Measurements from ENCODE around the gene CFDP1. TPM values are rescaled to one million over a fixed set of nuclear protein-coding genes. Genes with fewer than 3 reads are reported as not detected.

CFDP1 gene
- total RNA-seq, 1 experiment from 2014 or later, result 44.7 TPM

DNA sequence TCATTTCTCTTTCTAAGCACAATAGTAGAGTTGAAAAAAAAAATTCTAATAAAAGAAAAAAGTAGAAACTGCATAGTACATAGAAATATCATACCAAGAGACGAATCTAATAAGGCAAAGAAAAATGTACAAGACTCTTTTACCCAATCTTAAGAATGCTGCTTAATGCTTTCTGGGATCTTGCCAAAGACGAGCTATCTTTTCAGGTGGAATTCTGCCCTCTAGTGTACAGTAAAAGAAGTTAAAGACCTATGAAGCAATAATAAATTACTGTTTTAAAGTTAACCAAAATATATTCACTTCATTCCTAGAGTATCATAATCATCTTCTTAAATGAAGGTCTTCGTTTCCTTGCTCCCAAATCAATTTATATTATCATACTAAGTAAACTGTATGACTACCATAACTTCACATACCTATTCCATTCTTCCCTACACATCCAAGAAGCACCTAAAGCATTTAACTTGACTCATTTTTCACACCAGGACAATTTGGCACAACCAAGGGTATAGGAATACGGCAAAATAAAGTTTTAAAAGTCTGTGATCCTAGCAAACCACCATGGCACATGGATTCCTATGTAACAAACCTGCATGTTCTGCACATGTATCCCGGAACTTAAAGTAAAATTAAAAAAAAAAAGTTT is 47.7 kb downstream of the CFDP1 start:
- DNase-seq (ENCODE audit: unreplicated experiment), result peak; percentile 85
- TF ChIP-seq, protein P1, sequence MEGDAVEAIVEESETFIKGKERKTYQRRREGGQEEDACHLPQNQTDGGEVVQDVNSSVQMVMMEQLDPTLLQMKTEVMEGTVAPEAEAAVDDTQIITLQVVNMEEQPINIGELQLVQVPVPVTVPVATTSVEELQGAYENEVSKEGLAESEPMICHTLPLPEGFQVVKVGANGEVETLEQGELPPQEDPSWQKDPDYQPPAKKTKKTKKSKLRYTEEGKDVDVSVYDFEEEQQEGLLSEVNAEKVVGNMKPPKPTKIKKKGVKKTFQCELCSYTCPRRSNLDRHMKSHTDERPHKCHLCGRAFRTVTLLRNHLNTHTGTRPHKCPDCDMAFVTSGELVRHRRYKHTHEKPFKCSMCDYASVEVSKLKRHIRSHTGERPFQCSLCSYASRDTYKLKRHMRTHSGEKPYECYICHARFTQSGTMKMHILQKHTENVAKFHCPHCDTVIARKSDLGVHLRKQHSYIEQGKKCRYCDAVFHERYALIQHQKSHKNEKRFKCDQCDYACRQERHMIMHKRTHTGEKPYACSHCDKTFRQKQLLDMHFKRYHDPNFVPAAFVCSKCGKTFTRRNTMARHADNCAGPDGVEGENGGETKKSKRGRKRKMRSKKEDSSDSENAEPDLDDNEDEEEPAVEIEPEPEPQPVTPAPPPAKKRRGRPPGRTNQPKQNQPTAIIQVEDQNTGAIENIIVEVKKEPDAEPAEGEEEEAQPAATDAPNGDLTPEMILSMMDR (IDR thresholded peaks at IDR 0.05; ENCODE audit: unreplicated experiment), result peak; percentile 66
- intact Hi-C loops (cut with micrococcal nuclease), result loop anchor here (1.0 to 2.0 kb wide), 5 partner anchors 18 to 186 kb away; no protein-coding TSS in a partner anchor
- peaks cover 30% of the 10 kb centered on the region for H3K36me3 Mint-ChIP-seq (ENCODE audit: insufficient read depth, unreplicated experiment)
- H3K4me1 Mint-ChIP-seq (ENCODE audit: insufficient read depth, unreplicated experiment), result peaks cover 12% of the 10 kb centered on the region
- H3K4me3 Mint-ChIP-seq (ENCODE audit: unreplicated experiment), result no peak overlapping the region
- no peak overlapping the region for H3K27ac Mint-ChIP-seq (ENCODE audit: low read depth, unreplicated experiment)
- no TSS peak for BruUV-seq (replicated peaks)
- H3K9me3 Mint-ChIP-seq (ENCODE audit: unreplicated experiment), result no peaks in the 10 kb centered on the region
- H3K27me3 Mint-ChIP-seq (ENCODE audit: insufficient read depth, unreplicated experiment), result no peaks in the 10 kb centered on the region
- ChIA-PET CTCF (interaction anchor here (0.5 to 8.7 kb wide), 18 partner anchors 9 to 187 kb away, joined by 3 to 106 read pairs (median 4); no protein-coding TSS in a partner anchor), POLR2A (interaction anchor here (0.6 to 1.4 kb wide), 8 partner anchors 9 to 186 kb away, joined by 3 to 33 read pairs (median 4); partner anchors contain the start of gene BCAR1)

DNA sequence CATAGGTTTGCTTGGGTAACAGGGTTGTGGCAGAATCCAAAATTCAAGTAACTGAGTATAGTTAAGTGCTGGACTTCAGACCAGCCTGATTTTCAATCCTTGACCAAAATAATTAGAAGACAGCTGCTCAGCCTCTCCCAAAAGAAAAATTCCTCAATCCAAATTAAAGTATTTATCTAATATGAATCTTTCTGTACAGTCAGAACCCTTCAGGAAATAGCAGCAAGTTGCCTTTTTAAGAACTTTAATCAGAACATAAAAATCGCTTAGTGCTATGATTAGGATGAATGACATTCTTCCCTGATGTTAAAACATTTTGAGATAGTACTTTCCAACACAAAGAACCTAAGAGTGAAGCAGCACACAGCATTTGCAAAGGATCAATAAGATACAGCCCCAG is 50.2 kb downstream of the CFDP1 start:
- ChIA-PET POLR2A (interaction anchor here (0.5 to 2.1 kb wide), 7 partner anchors 11 to 158 kb away, joined by 3 to 17 read pairs (median 3); no protein-coding TSS in a partner anchor), CTCF (interaction anchor here (1.0 to 8.7 kb wide), 4 partner anchors 9 to 150 kb away, joined by 3 to 106 read pairs (median 4); no protein-coding TSS in a partner anchor)
- no peak overlapping the region for H3K4me3 Mint-ChIP-seq (ENCODE audit: unreplicated experiment)
- H3K9me3 Mint-ChIP-seq (ENCODE audit: unreplicated experiment), result no peaks in the 10 kb centered on the region
- TF ChIP-seq, protein P1 (IDR thresholded peaks at IDR 0.05; ENCODE audit: unreplicated experiment), result no peak
- no peak for DNase-seq (ENCODE audit: unreplicated experiment)
- no peaks in the 10 kb centered on the region for H3K27me3 Mint-ChIP-seq (ENCODE audit: insufficient read depth, unreplicated experiment)
- no TSS peak for BruUV-seq (replicated peaks)
- intact Hi-C loops (cut with micrococcal nuclease), result no loop called here
- H3K36me3 Mint-ChIP-seq (ENCODE audit: insufficient read depth, unreplicated experiment), result peaks cover 22% of the 10 kb centered on the region
- peaks cover 24% of the 10 kb centered on the region for H3K4me1 Mint-ChIP-seq (ENCODE audit: insufficient read depth, unreplicated experiment)
- H3K27ac Mint-ChIP-seq (ENCODE audit: low read depth, unreplicated experiment), result no peak overlapping the region

DNA sequence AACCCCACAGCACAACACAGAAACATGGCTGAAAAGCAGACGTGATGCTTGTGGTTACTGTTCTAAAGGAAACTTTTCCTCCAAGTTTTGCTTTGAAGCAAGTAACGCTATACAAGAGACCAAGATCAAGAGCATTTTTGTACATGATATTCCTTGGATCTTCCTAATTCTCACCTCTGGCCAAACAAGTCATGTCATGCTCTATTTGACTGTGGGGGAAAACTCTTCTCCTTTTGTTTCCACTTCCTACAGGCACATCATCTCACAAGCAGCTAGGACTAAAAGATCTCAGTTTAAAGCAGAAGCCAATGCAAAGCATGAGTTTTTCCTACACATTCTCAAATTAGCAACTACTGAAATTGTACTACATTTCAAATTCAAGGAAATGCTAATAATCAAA is 50.7 kb downstream of the CFDP1 start:
- Mint-ChIP-seq H3K27me3 (ENCODE audit: insufficient read depth, unreplicated experiment) (no peaks in the 10 kb centered on the region), H3K27ac (ENCODE audit: low read depth, unreplicated experiment) (no peak overlapping the region), H3K9me3 (ENCODE audit: unreplicated experiment) (no peaks in the 10 kb centered on the region), H3K36me3 (ENCODE audit: insufficient read depth, unreplicated experiment) (peaks cover 27% of the 10 kb centered on the region), H3K4me3 (ENCODE audit: unreplicated experiment) (no peak overlapping the region), H3K4me1 (ENCODE audit: insufficient read depth, unreplicated experiment) (peaks cover 29% of the 10 kb centered on the region)
- intact Hi-C loops (cut with micrococcal nuclease), result no loop called here
- ChIA-PET CTCF (interaction anchor here (1.0 to 8.7 kb wide), 4 partner anchors 9 to 149 kb away, joined by 3 to 106 read pairs (median 4); no protein-coding TSS in a partner anchor), POLR2A (interaction anchor here (0.8 to 2.1 kb wide), 6 partner anchors 10 to 158 kb away, joined by 3 to 17 read pairs (median 4); no protein-coding TSS in a partner anchor)
- no peak for DNase-seq (ENCODE audit: unreplicated experiment)
- TF ChIP-seq, protein P1 (IDR thresholded peaks at IDR 0.05; ENCODE audit: unreplicated experiment), result no peak
- no TSS peak for BruUV-seq (replicated peaks)

DNA sequence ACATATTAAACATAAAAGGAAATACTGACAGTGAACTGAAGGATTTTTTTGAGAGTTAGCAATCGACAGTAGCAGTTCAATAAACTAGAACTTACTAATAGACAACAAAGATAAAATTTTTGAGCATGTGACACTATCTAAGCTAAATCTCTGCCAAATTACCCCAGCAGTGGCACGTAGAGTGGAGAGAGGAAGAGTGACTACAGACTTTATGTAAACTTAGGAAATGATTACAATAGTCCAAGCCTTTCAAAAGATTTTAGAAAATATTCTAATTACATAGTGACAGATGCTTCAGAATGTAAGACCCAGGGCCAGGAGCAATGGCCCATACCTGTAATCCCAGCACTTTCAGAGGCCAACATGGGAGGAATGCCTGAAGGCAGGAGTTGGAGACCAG is 52.4 kb downstream of the CFDP1 start:
- ChIA-PET CTCF (interaction anchor here (0.5 to 8.7 kb wide), 8 partner anchors 9 to 181 kb away, joined by 3 to 106 read pairs (median 3); no protein-coding TSS in a partner anchor), POLR2A (interaction anchor here (4.4 kb wide), 1 partner anchor 130 kb away, joined by 31 read pairs; the partner anchor contains the start of gene BCAR1)
- H3K27me3 Mint-ChIP-seq (ENCODE audit: insufficient read depth, unreplicated experiment), result no peaks in the 10 kb centered on the region
- no peaks in the 10 kb centered on the region for H3K9me3 Mint-ChIP-seq (ENCODE audit: unreplicated experiment)
- H3K4me1 Mint-ChIP-seq (ENCODE audit: insufficient read depth, unreplicated experiment), result peaks cover 42% of the 10 kb centered on the region
- H3K4me3 Mint-ChIP-seq (ENCODE audit: unreplicated experiment), result no peak overlapping the region
- BruUV-seq (replicated peaks), result no TSS peak
- intact Hi-C loops (cut with micrococcal nuclease), result no loop called here
- H3K36me3 Mint-ChIP-seq (ENCODE audit: insufficient read depth, unreplicated experiment), result peaks cover 27% of the 10 kb centered on the region
- no peak overlapping the region for H3K27ac Mint-ChIP-seq (ENCODE audit: low read depth, unreplicated experiment)
- no peak for DNase-seq (ENCODE audit: unreplicated experiment)
- TF ChIP-seq, protein P1 (IDR thresholded peaks at IDR 0.05; ENCODE audit: unreplicated experiment), result no peak

Data from MCF 10A (cell line).